ENCODE data around the gene SLC2A3.

- TF ChIP-seq CTCF (IDR thresholded peaks at IDR 0.05) (no peak), EP300 (IDR thresholded peaks at IDR 0.05) (no peak), POLR2A (IDR thresholded peaks at IDR 0.05) (no peak), POLR2AphosphoS5 (IDR thresholded peaks at IDR 0.05) (no peak)
Observed at GRCh38 chr12:7916936-7917335, 19.1 kb downstream of the SLC2A3 start.

Data from suprapubic skin (tissue), 4 donors.